Right atrium auricular region (tissue), 2 donors: ENCODE data around the gene ZBTB20. TPM values are rescaled to one million over a fixed set of nuclear protein-coding genes. Genes with fewer than 3 reads are reported as not detected.

Experiments used
- DNase-seq: peaks from one replicate; pipeline ENCODE4 v3.0.0-alpha.2; 2019; ENCODE audit warnings: low spot score
- H3K27ac ChIP-seq, 2 donors: fragments of 200-600 bp; sonication (generic); 1 replicate in 1 of 2; 2 replicates in 1 of 2; pipeline ENCODE4 v1.5.1; 2016 to 2019
- H3K27me3 ChIP-seq, 2 donors: fragments of 200-600 bp; sonication (generic); one replicate each; pipeline versions ENCODE4 v1.5.1 to v1.6.0; 2017 to 2019
- H3K36me3 ChIP-seq: fragments of 200-600 bp; sonication (generic); one replicate; pipeline ENCODE4 v1.5.1; 2016
- H3K4me1 ChIP-seq, 2 donors: fragments of 200-600 bp; sonication (generic); one replicate each; pipeline versions ENCODE4 v1.5.1 to v1.6.0; 2017 to 2019
- H3K4me3 ChIP-seq, 2 donors: fragments of 200-600 bp; sonication (generic); 1 replicate in 1 of 2; 2 replicates in 1 of 2; pipeline ENCODE4 v1.5.1; 2017 to 2019; ENCODE audit warnings: mild to moderate bottlenecking in 1 of 2, moderate library complexity in 1 of 2
- H3K9me3 ChIP-seq, 2 donors: fragments of 200-600 bp; sonication (generic); one replicate each; pipeline ENCODE4 v1.5.1; 2019
- CTCF ChIP-seq, 2 donors: fragments of 200-600 bp; sonication (generic); IDR thresholded peaks; one replicate each; pipeline ENCODE4 v1.5.1; 2019; ENCODE audit warnings: antibody characterized with exemption in 2 of 2
- total RNA-seq, 2 donors: library from RNA; depleted of rRNA; stranded (reverse); fragments of >200 nt; gene quantifications; one replicate each; pipeline ENCODE4 v1.1.0, GENCODE V29; 2016

ZBTB20 gene
- total RNA-seq, 2 donors from 2014 or later = 84.6 to 90.8 TPM

GRCh38 chr3:114792159-114792918 lies 354.7 kb downstream of the ZBTB20 start:
- no peak for DNase-seq
- Histone ChIP-seq H3K4me3 (no peak overlapping the region), H3K9me3 (no peaks in the 10 kb centered on the region), H3K27me3 (no peaks in the 10 kb centered on the region), H3K27ac (no peak overlapping the region), H3K4me1 (peaks cover 0 to 10% of the 10 kb centered on the region in 2 donors), H3K36me3 (no peaks in the 10 kb centered on the region)
- TF ChIP-seq CTCF (IDR thresholded peaks at IDR 0.05) = no peak

GRCh38 chr3:114790752-114791151 lies 356.3 kb downstream of the ZBTB20 start:
- no peak for TF ChIP-seq CTCF (IDR thresholded peaks at IDR 0.05)
- H3K4me3 ChIP-seq = no peak overlapping the region
- no peaks in the 10 kb centered on the region for H3K36me3 ChIP-seq
- no peaks in the 10 kb centered on the region for H3K9me3 ChIP-seq
- H3K27me3 ChIP-seq = no peaks in the 10 kb centered on the region
- H3K4me1 ChIP-seq = peaks cover 0 to 10% of the 10 kb centered on the region in 2 donors
- DNase-seq = no peak
- H3K27ac ChIP-seq = no peak overlapping the region

GRCh38 chr3:114789803-114790202 lies 357.3 kb downstream of the ZBTB20 start:
- Histone ChIP-seq H3K4me1 (peaks cover 0 to 10% of the 10 kb centered on the region in 2 donors), H3K4me3 (no peak overlapping the region), H3K36me3 (no peaks in the 10 kb centered on the region), H3K27ac (no peak overlapping the region), H3K9me3 (no peaks in the 10 kb centered on the region), H3K27me3 (no peaks in the 10 kb centered on the region)
- no peak for DNase-seq
- TF ChIP-seq CTCF (IDR thresholded peaks at IDR 0.05) = no peak

GRCh38 chr3:114775395-114775794 lies 371.7 kb downstream of the ZBTB20 start:
- no peak overlapping the region for H3K27ac ChIP-seq

GRCh38 chr3:114770874-114771273 lies 376.2 kb downstream of the ZBTB20 start:
- H3K4me3 ChIP-seq = no peak overlapping the region
- DNase-seq = no peak
- H3K36me3 ChIP-seq = no peaks in the 10 kb centered on the region
- H3K4me1 ChIP-seq = no peaks in the 10 kb centered on the region
- H3K27ac ChIP-seq = no peak overlapping the region
- no peak for TF ChIP-seq CTCF (IDR thresholded peaks at IDR 0.05)
- H3K27me3 ChIP-seq = no peaks in the 10 kb centered on the region
- H3K9me3 ChIP-seq = peaks cover 0 to 9% of the 10 kb centered on the region in 2 donors

More at GRCh38 chr3:114775395-114775794, 371.7 kb downstream of the ZBTB20 start:
- no peak for DNase-seq
- H3K9me3 ChIP-seq = peaks cover 0 to 9% of the 10 kb centered on the region in 2 donors
- H3K4me1 ChIP-seq = no peaks in the 10 kb centered on the region
- H3K36me3 ChIP-seq = peaks cover 5% of the 10 kb centered on the region
- no peak for TF ChIP-seq CTCF (IDR thresholded peaks at IDR 0.05)
- no peak overlapping the region for H3K4me3 ChIP-seq
- no peaks in the 10 kb centered on the region for H3K27me3 ChIP-seq
